Gastroesophageal sphincter (tissue), 3 donors: ENCODE results near the gene C19orf12.

Experiments used
- EP300 ChIP-seq: sonication (generic); formaldehyde crosslinking; IDR thresholded peaks from one replicate; pipeline ENCODE4 v1.6.1; 2017; ENCODE audit warnings: antibody characterized with exemption, mild to moderate bottlenecking
- POLR2A ChIP-seq, 2 donors: fragments of 450-650 bp; IDR thresholded peaks; one replicate each; pipeline ENCODE4 v1.6.1; 2017; ENCODE audit warnings: antibody characterized with exemption in 2 of 2, mild to moderate bottlenecking in 2 of 2, moderate library complexity in 1 of 2
- POLR2AphosphoS5 ChIP-seq: sonication (generic); formaldehyde crosslinking; IDR thresholded peaks from one replicate; pipeline ENCODE4 v1.6.1; 2017; ENCODE audit warnings: antibody characterized with exemption
- TF ChIP-seq, protein P1 (sequence below), 4 experiments: fragments of 200-600 bp in 2 of 4; fragments of 450-650 bp in 2 of 4; sonication (generic) in 1 of 4; IDR thresholded peaks; one replicate each; pipeline ENCODE4 v1.5.1; 2017 to 2019; ENCODE audit warnings: antibody characterized with exemption in 4 of 4, mild to moderate bottlenecking in 2 of 4, moderate library complexity in 2 of 4

DNA sequence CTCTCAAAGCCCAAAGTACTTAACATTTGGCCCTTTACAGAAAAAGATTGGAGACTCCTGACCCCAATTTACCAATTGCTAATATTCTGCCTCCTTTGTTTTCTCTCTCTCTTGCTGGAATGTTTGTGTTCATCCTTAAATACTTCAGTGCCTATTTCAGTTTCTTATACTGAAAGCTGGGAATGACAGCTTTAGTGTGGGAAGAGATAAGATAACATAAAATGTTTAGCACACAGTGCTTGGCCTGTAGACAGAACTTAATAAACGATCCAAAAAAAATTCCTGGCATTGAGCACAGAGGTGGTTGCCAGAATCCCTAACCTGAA, 52.8 kb downstream of the C19orf12 start:
- no peak for TF ChIP-seq EP300
- TF ChIP-seq, protein P1, sequence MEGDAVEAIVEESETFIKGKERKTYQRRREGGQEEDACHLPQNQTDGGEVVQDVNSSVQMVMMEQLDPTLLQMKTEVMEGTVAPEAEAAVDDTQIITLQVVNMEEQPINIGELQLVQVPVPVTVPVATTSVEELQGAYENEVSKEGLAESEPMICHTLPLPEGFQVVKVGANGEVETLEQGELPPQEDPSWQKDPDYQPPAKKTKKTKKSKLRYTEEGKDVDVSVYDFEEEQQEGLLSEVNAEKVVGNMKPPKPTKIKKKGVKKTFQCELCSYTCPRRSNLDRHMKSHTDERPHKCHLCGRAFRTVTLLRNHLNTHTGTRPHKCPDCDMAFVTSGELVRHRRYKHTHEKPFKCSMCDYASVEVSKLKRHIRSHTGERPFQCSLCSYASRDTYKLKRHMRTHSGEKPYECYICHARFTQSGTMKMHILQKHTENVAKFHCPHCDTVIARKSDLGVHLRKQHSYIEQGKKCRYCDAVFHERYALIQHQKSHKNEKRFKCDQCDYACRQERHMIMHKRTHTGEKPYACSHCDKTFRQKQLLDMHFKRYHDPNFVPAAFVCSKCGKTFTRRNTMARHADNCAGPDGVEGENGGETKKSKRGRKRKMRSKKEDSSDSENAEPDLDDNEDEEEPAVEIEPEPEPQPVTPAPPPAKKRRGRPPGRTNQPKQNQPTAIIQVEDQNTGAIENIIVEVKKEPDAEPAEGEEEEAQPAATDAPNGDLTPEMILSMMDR (IDR thresholded peaks at IDR 0.05) = no peak
- TF ChIP-seq POLR2AphosphoS5 = no peak
- TF ChIP-seq POLR2A (IDR thresholded peaks at IDR 0.05) = no peak
